ENCODE data around the gene MYT1.

DNA sequence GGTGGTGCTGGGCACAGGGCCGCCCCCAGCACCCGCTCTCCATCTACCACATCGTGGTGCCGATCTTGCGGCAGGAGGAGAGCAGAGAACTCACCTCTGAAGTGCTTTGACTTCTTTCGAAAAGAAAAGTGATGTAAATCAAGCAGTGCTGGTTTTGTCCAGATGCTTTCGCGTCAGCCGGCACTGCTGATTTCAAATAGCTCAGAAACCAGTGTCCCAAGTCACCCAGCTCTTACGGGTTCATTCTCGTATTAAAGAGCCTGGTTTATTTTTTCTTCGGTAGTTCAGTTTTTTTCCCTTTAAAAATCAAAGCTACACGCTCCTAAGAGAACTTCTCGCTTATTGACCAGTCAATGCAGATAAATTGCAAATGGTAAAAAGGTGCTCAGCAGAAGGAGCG lies 32.1 kb downstream of the MYT1 start:
- TF ChIP-seq, protein P1, sequence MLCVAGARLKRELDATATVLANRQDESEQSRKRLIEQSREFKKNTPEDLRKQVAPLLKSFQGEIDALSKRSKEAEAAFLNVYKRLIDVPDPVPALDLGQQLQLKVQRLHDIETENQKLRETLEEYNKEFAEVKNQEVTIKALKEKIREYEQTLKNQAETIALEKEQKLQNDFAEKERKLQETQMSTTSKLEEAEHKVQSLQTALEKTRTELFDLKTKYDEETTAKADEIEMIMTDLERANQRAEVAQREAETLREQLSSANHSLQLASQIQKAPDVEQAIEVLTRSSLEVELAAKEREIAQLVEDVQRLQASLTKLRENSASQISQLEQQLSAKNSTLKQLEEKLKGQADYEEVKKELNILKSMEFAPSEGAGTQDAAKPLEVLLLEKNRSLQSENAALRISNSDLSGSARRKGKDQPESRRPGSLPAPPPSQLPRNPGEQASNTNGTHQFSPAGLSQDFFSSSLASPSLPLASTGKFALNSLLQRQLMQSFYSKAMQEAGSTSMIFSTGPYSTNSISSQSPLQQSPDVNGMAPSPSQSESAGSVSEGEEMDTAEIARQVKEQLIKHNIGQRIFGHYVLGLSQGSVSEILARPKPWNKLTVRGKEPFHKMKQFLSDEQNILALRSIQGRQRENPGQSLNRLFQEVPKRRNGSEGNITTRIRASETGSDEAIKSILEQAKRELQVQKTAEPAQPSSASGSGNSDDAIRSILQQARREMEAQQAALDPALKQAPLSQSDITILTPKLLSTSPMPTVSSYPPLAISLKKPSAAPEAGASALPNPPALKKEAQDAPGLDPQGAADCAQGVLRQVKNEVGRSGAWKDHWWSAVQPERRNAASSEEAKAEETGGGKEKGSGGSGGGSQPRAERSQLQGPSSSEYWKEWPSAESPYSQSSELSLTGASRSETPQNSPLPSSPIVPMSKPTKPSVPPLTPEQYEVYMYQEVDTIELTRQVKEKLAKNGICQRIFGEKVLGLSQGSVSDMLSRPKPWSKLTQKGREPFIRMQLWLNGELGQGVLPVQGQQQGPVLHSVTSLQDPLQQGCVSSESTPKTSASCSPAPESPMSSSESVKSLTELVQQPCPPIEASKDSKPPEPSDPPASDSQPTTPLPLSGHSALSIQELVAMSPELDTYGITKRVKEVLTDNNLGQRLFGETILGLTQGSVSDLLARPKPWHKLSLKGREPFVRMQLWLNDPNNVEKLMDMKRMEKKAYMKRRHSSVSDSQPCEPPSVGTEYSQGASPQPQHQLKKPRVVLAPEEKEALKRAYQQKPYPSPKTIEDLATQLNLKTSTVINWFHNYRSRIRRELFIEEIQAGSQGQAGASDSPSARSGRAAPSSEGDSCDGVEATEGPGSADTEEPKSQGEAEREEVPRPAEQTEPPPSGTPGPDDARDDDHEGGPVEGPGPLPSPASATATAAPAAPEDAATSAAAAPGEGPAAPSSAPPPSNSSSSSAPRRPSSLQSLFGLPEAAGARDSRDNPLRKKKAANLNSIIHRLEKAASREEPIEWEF (CRISPR knock-in tag; IDR thresholded peaks at IDR 0.05), result no peak
- TF ChIP-seq ILF3 (IDR thresholded peaks at IDR 0.05; ENCODE audit: borderline replicate concordance) (no peak), E2F8 (IDR thresholded peaks at IDR 0.05; ENCODE audit: low read depth, partially characterized antibody) (no peak), RFX5 (IDR thresholded peaks at IDR 0.05; ENCODE audit: low read depth, low read length) (no peak), MTF1 (CRISPR knock-in tag; IDR thresholded peaks at IDR 0.05; ENCODE audit: borderline replicate concordance) (no peak)
